SU-DHL-6 (cell line): ENCODE results near the gene FSCN2.

Experiments
- H2AFZ ChIP-seq: fragments of 200-600 bp; sonication (generic); 2 replicates; pipeline ENCODE4 v1.6.1; 2014; ENCODE audit warnings: low read depth, mild to moderate bottlenecking, moderate library complexity, mixed read lengths, antibody characterized with exemption, low read length; ENCODE audit not compliant: severe bottlenecking
- H3F3A ChIP-seq: fragments of 200-600 bp; shearing (Covaris generic); 2 replicates; pipeline ENCODE4 v1.6.0; 2016; ENCODE audit warnings: antibody characterized with exemption, mild to moderate bottlenecking; ENCODE audit not compliant: insufficient read depth
- H3K27ac ChIP-seq: fragments of 200-600 bp; sonication (generic); 2 replicates; pipeline ENCODE4 v1.5.1; 2016; ENCODE audit warnings: low read depth, mild to moderate bottlenecking, low read length, moderate library complexity, mixed read lengths
- H3K27me3 ChIP-seq: fragments of 200-600 bp; sonication (generic), shearing (Covaris generic); 2 replicates; pipeline ENCODE4 v1.6.0; 2014; ENCODE audit warnings: mild to moderate bottlenecking, low read length
- H3K36me3 ChIP-seq: fragments of 200-600 bp; sonication (generic); 2 replicates; pipeline ENCODE4 v1.6.1; 2014; ENCODE audit warnings: mild to moderate bottlenecking, low read length, mixed read lengths
- H3K4me2 ChIP-seq: fragments of 300-600, 200-600 bp; shearing (Covaris generic), sonication (generic); 2 replicates; pipeline ENCODE4 v1.6.0; 2014; ENCODE audit warnings: low read length, low read depth, mild to moderate bottlenecking; ENCODE audit not compliant: poor library complexity, severe bottlenecking
- H3K4me3 ChIP-seq: fragments of 200-600 bp; sonication (generic); 2 replicates; pipeline ENCODE4 v1.5.1; 2014; ENCODE audit warnings: antibody characterized with exemption, low read length, mild to moderate bottlenecking, mixed read lengths; ENCODE audit not compliant: insufficient read depth, poor library complexity, severe bottlenecking
- H3K79me2 ChIP-seq: fragments of 200-600 bp; sonication (generic); 2 replicates; pipeline ENCODE4 v1.6.1; 2014; ENCODE audit warnings: mild to moderate bottlenecking, low read length, moderate library complexity; ENCODE audit not compliant: insufficient read depth
- H3K9ac ChIP-seq: fragments of 200-600 bp; sonication (generic); 2 replicates; pipeline ENCODE4 v1.7.0; 2014; ENCODE audit warnings: mild to moderate bottlenecking, low read length
- H3K9me2 ChIP-seq: fragments of 200-600 bp; sonication (generic); replicated peaks from 2 replicates; pipeline ENCODE4 v1.6.1; 2014; ENCODE audit warnings: low read length; ENCODE audit not compliant: insufficient read depth
- H3K9me3 ChIP-seq: fragments of 200-600 bp; sonication (generic); 2 replicates; pipeline ENCODE4 v1.6.1; 2014; ENCODE audit warnings: low read length, mixed read lengths; ENCODE audit not compliant: insufficient read depth
- H4K20me1 ChIP-seq: fragments of 200-600 bp; sonication (generic); 2 replicates; pipeline ENCODE4 v1.6.1; 2014; ENCODE audit warnings: low read depth, mild to moderate bottlenecking, antibody characterized with exemption, low read length, moderate library complexity, mixed read lengths
- EZH2phosphoT487 ChIP-seq: fragments of 200-600 bp; sonication (generic), shearing (Covaris generic); conservative IDR thresholded peaks from 2 replicates; pipeline ENCODE4 v1.6.1; 2018; ENCODE audit warnings: mild to moderate bottlenecking, antibody characterized with exemption, low read length, moderate library complexity, mixed read lengths
- TF ChIP-seq, protein P1 (sequence below): fragments of 200-600 bp; sonication (generic); IDR thresholded peaks from one replicate; pipeline ENCODE4 v1.5.1; 2017; ENCODE audit warnings: antibody characterized with exemption, mild to moderate bottlenecking, low read length, moderate library complexity; ENCODE audit not compliant: insufficient read depth, poor library complexity, severe bottlenecking

The FSCN2 gene

DNA sequence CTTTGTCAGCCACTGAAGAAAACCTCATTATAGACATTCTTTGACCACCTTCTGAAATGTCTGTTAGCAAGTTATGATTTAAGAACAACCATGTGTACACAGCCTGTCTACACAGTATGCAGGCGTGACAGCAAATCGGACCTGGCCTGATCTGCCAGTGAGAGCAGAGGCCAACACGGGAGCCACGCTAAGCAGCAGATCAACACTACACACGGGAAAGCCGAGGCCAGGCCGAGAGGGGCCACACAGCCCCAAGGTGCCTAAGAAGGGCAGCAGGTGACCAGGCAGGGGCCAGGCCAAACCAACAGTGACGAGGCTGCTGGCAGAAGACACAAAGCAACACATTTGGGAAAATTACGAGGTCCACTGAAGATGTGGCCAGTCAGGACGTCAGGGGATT is 40.2 kb downstream of the FSCN2 start:
- Histone ChIP-seq H2AFZ (no peak overlapping the region), H3K4me2 (no peak overlapping the region), H3F3A (no peaks in the 10 kb centered on the region), H3K9me3 (no peaks in the 10 kb centered on the region), H3K9ac (no peak overlapping the region), H3K27ac (no peak overlapping the region), H3K36me3 (0 out of 2 replicates have a peak, but pooled peaks cover 2% of the 10 kb centered on the region), H3K27me3 (no peaks in the 10 kb centered on the region), H3K9me2 (no peaks in the 10 kb centered on the region), H4K20me1 (no peaks in the 10 kb centered on the region), H3K4me3 (no peak overlapping the region), H3K79me2 (no peaks in the 10 kb centered on the region)
- TF ChIP-seq, protein P1, sequence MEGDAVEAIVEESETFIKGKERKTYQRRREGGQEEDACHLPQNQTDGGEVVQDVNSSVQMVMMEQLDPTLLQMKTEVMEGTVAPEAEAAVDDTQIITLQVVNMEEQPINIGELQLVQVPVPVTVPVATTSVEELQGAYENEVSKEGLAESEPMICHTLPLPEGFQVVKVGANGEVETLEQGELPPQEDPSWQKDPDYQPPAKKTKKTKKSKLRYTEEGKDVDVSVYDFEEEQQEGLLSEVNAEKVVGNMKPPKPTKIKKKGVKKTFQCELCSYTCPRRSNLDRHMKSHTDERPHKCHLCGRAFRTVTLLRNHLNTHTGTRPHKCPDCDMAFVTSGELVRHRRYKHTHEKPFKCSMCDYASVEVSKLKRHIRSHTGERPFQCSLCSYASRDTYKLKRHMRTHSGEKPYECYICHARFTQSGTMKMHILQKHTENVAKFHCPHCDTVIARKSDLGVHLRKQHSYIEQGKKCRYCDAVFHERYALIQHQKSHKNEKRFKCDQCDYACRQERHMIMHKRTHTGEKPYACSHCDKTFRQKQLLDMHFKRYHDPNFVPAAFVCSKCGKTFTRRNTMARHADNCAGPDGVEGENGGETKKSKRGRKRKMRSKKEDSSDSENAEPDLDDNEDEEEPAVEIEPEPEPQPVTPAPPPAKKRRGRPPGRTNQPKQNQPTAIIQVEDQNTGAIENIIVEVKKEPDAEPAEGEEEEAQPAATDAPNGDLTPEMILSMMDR, result no peak
- no peak for TF ChIP-seq EZH2phosphoT487

DNA sequence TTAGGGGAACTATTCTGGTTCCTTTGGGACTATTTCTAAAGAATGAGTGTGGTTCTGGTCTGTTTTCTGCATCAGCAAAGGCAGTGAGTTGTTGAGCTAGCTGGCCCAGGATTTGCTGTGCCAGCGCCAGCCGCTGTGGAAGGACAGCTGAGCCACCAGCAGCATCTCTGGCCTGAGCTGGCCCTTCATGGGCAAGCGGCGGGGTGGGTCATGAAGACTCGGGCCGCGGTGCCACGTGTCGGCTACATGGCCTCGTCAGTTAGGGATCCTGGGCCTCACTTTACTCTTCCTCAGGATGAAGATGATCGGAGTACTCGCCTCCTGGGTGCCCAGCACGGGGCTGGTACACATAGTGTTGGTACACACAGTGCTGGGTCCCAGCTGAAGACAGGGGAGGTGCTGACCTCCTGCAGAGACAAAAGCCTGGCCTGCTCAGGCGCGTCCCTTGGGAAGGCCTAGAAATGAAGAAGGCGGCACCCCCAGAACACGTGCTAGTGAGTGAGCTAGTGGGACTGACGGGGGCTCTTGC is 41.9 kb downstream of the FSCN2 start:
- no peaks in the 10 kb centered on the region for H3K9me2 ChIP-seq
- H3K36me3 ChIP-seq, result 0 out of 2 replicates have a peak, but pooled peaks cover 2% of the 10 kb centered on the region
- no peaks in the 10 kb centered on the region for H3F3A ChIP-seq
- H4K20me1 ChIP-seq, result no peaks in the 10 kb centered on the region
- no peak overlapping the region for H3K9ac ChIP-seq
- no peaks in the 10 kb centered on the region for H3K9me3 ChIP-seq
- H3K27ac ChIP-seq, result no peak overlapping the region
- no peaks in the 10 kb centered on the region for H3K27me3 ChIP-seq
- no peak overlapping the region for H2AFZ ChIP-seq
- H3K4me2 ChIP-seq, result no peak overlapping the region
- H3K79me2 ChIP-seq, result no peaks in the 10 kb centered on the region
- no peak overlapping the region for H3K4me3 ChIP-seq
- no peak for TF ChIP-seq EZH2phosphoT487
- TF ChIP-seq, protein P1, result no peak

DNA sequence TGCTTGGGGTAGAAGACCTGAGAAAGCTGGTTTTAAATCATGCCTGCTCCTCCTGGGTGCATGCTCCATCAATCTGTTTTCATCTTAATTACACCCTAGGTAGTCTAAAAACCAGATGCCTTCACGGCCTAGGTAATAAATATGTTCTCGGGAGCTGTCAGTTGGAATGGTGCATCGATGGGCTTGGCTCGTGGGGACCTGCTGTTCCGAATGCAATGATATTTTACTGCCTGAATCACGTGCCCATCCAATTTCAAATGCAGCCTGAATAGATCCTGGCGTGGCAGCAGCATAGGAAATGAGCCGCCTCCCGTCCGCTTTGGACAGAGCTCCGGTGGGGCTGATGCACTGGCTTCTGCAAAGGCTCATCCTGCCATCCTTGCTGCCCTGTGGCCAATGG is 42.8 kb downstream of the FSCN2 start:
- H3K9ac ChIP-seq, result no peak overlapping the region
- H3K27ac ChIP-seq, result no peak overlapping the region
- H3F3A ChIP-seq, result no peaks in the 10 kb centered on the region
- no peaks in the 10 kb centered on the region for H3K9me3 ChIP-seq
- H3K4me3 ChIP-seq, result no peak overlapping the region
- TF ChIP-seq, protein P1, result no peak
- TF ChIP-seq EZH2phosphoT487, result no peak
- H3K79me2 ChIP-seq, result no peaks in the 10 kb centered on the region
- H3K9me2 ChIP-seq, result no peaks in the 10 kb centered on the region
- no peak overlapping the region for H2AFZ ChIP-seq
- H4K20me1 ChIP-seq, result no peaks in the 10 kb centered on the region
- 0 out of 2 replicates have a peak, but pooled peaks cover 2% of the 10 kb centered on the region for H3K36me3 ChIP-seq
- H3K27me3 ChIP-seq, result no peaks in the 10 kb centered on the region
- H3K4me2 ChIP-seq, result no peak overlapping the region
